GM12891 (cell line): ENCODE data around the gene CR1.
"Not testable (repeated sequence)": the region's sequence is repeated elsewhere in the genome, so short reads cannot be mapped to it uniquely, and the experiment has no call there.

Source experiments
- PAX5 ChIP-seq: IDR thresholded peaks from 2 replicates; pipeline ENCODE4 v1.6.1; 2011; ENCODE audit warnings: low read length, moderate library complexity, mild to moderate bottlenecking; ENCODE audit not compliant: insufficient read depth, severe bottlenecking
- POLR2A ChIP-seq: IDR thresholded peaks from 2 replicates; pipeline ENCODE4 v1.6.1; 2011; ENCODE audit warnings: low read depth, low read length, control low read depth
- POLR2AphosphoS5 ChIP-seq: IDR thresholded peaks from 2 replicates; pipeline ENCODE4 v1.6.1; 2011; ENCODE audit warnings: low read depth, low read length, control low read depth

GRCh38 chr1:207633699-207634289 lies 137.8 kb downstream of the CR1 start:
- not testable (repeated sequence) for TF ChIP-seq POLR2AphosphoS5, POLR2A, PAX5
